ENCODE measurements around the gene PASK.
A peak's percentile ranks its signal among the peaks of the same experiment; 100 is the strongest.

PASK gene

GRCh38 chr2:241074065-241074818 lies 75.0 kb downstream of the PASK start:
- DNase-seq: no peak

GRCh38 chr2:241073166-241074064 lies 75.9 kb downstream of the PASK start:
- no peak for DNase-seq

- DNase-seq: no peak
Observed at GRCh38 chr2:241072553-241073165, 76.6 kb downstream of the PASK start.

GRCh38 chr2:241072151-241072550 lies 77.1 kb downstream of the PASK start:
- DNase-seq: no peak

- DNase-seq: no peak
Observed at GRCh38 chr2:241071677-241072111, 77.6 kb downstream of the PASK start.

- DNase-seq: no peak
Observed at GRCh38 chr2:241070811-241071676, 78.2 kb downstream of the PASK start.

- no peak for DNase-seq
Observed at GRCh38 chr2:241070361-241070760, 78.9 kb downstream of the PASK start.

GRCh38 chr2:241069821-241070281 lies 79.4 kb downstream of the PASK start:
- no peak for DNase-seq

GRCh38 chr2:241068942-241069810 lies 80.1 kb downstream of the PASK start:
- no peak for DNase-seq

- no peak for DNase-seq
Observed at GRCh38 chr2:241068136-241068941, 80.9 kb downstream of the PASK start.

GRCh38 chr2:241067501-241068135 lies 81.7 kb downstream of the PASK start:
- no peak for DNase-seq

- DNase-seq: no peak
Observed at GRCh38 chr2:241066893-241067341, 82.4 kb downstream of the PASK start.

GRCh38 chr2:241066171-241066892 lies 82.9 kb downstream of the PASK start:
- no peak for DNase-seq

- no peak for DNase-seq
Observed at GRCh38 chr2:241065355-241065803, 83.9 kb downstream of the PASK start.

- no peak for DNase-seq
Observed at GRCh38 chr2:241064802-241065354, 84.4 kb downstream of the PASK start.

GRCh38 chr2:241064008-241064801 lies 85.1 kb downstream of the PASK start:
- peak; percentile 25 to 45 for DNase-seq

GRCh38 chr2:241063587-241063986 lies 85.7 kb downstream of the PASK start:
- no peak for DNase-seq

- no peak for DNase-seq
Observed at GRCh38 chr2:241063093-241063551, 86.2 kb downstream of the PASK start.
